K562 (cell line): ENCODE data around the gene SNX15. TPM values are rescaled to one million over a fixed set of nuclear protein-coding genes. Genes with fewer than 3 reads are reported as not detected.

ENCODE experiments used
- ASH1L ChIP-seq: fragments of 450-650 bp; IDR thresholded peaks from 2 replicates; pipeline ENCODE4 v1.6.1; 2018; ENCODE audit warnings: borderline replicate concordance, mild to moderate bottlenecking, low read depth; ENCODE audit not compliant: partially characterized antibody
- CBFB ChIP-seq: sonication (generic); formaldehyde crosslinking; IDR thresholded peaks from 2 replicates; pipeline ENCODE4 v1.4.0; 2020; ENCODE audit warnings: mild to moderate bottlenecking, missing genetic modification reagents
- CC2D1A ChIP-seq: fragments of 450-650 bp; IDR thresholded peaks from 2 replicates; pipeline ENCODE4 v1.6.1; 2017; ENCODE audit warnings: mild to moderate bottlenecking
- COPS2 ChIP-seq: fragments of 450-650 bp; conservative IDR thresholded peaks from 2 replicates; pipeline ENCODE4 v1.6.1; 2016; ENCODE audit warnings: mild to moderate bottlenecking, moderate library complexity
- CREM ChIP-seq: IDR thresholded peaks from 2 replicates; pipeline ENCODE4 v1.6.1; 2014; ENCODE audit warnings: antibody characterized with exemption, low read depth
- DIDO1 ChIP-seq: fragments of 450-650 bp; IDR thresholded peaks from 2 replicates; pipeline ENCODE4 v1.6.1; 2016; ENCODE audit warnings: low read depth, missing biosample characterization, missing genetic modification characterization
- E2F5 ChIP-seq: sonication (generic); formaldehyde crosslinking; IDR thresholded peaks from 2 replicates; pipeline ENCODE4 v1.8.0; 2022; ENCODE audit warnings: mild to moderate bottlenecking, missing genetic modification reagents
- EGR1 ChIP-seq: fragments of 450-650 bp; conservative IDR thresholded peaks from 2 replicates; pipeline ENCODE4 v1.6.1; 2017; ENCODE audit warnings: mild to moderate bottlenecking
- HCFC1 ChIP-seq: IDR thresholded peaks from 2 replicates; pipeline ENCODE4 v1.6.1; 2012; ENCODE audit warnings: low read depth, low read length, improper control_type of control experiment
- HNRNPLL ChIP-seq: fragments of 200-400 bp; formaldehyde crosslinking; IDR thresholded peaks from 2 replicates; pipeline ENCODE4 v1.6.1; 2017; ENCODE audit warnings: low read length, low read depth, mild to moderate bottlenecking; ENCODE audit not compliant: poor library complexity, severe bottlenecking
- ID3 ChIP-seq, 2 experiments: fragments of 250-450 bp in 1 of 2; fragments of 450-650 bp in 1 of 2; sonication (Bioruptor Pico) in 1 of 2; IDR thresholded peaks; 2 replicates each; pipeline versions ENCODE4 v1.6.1 to v1.8.0; 2016 to 2021; ENCODE audit warnings: mild to moderate bottlenecking in 2 of 2, moderate library complexity in 2 of 2, missing compliant biosample characterization in 1 of 2, missing genetic modification characterization in 1 of 2
- MTA3 ChIP-seq: fragments of 450-650 bp; formaldehyde crosslinking; IDR thresholded peaks from 2 replicates; pipeline ENCODE4 v1.6.1; 2017; ENCODE audit warnings: mild to moderate bottlenecking, borderline replicate concordance
- NBN ChIP-seq: fragments of 450-650 bp; IDR thresholded peaks from 2 replicates; pipeline ENCODE4 v1.6.1; 2016; ENCODE audit warnings: low read depth, mild to moderate bottlenecking
- NCOA6 ChIP-seq: fragments of 450-650 bp; IDR thresholded peaks from 2 replicates; pipeline ENCODE4 v1.6.1; 2017; ENCODE audit warnings: mild to moderate bottlenecking
- POLR3A ChIP-seq: IDR thresholded peaks from 2 replicates; pipeline ENCODE4 v1.6.1; 2011; ENCODE audit warnings: borderline replicate concordance, mild to moderate bottlenecking, moderate library complexity; ENCODE audit not compliant: insufficient read length, insufficient read depth; ENCODE audit errors: extremely low read depth
- RAD21 ChIP-seq, 2 experiments: fragments of 250-450 bp in 1 of 2; fragments of 450-650 bp in 1 of 2; sonication (Bioruptor Pico) in 1 of 2; formaldehyde crosslinking in 1 of 2; IDR thresholded peaks in 1 of 2; conservative IDR thresholded peaks in 1 of 2; 2 replicates each; pipeline versions ENCODE4 v1.4.0 to v1.8.0; 2020 to 2022; ENCODE audit warnings: mild to moderate bottlenecking in 2 of 2, moderate library complexity in 1 of 2
- SAFB ChIP-seq: fragments of 200-400 bp; formaldehyde crosslinking; IDR thresholded peaks from 2 replicates; pipeline ENCODE4 v1.6.1; 2017; ENCODE audit warnings: low read depth, low read length, borderline replicate concordance
- UBTF ChIP-seq, 2 experiments: IDR thresholded peaks; 2 replicates each; pipeline ENCODE4 v1.6.1; 2012; ENCODE audit warnings: improper control_type of control experiment in 2 of 2, low read depth in 2 of 2, low read length in 2 of 2, borderline replicate concordance in 1 of 2
- ZNF639 ChIP-seq, 2 experiments: fragments of 200-800 bp in 1 of 2; sonication (Bioruptor generic) in 1 of 2; sonication (generic) in 1 of 2; formaldehyde crosslinking in 1 of 2; IDR thresholded peaks in 1 of 2; conservative IDR thresholded peaks in 1 of 2; 2 replicates each; pipeline versions ENCODE4 v1.5.0 to v1.6.1; 2016 to 2020; ENCODE audit warnings: missing compliant biosample characterization in 1 of 2, missing genetic modification characterization in 1 of 2, missing genetic modification reagents in 1 of 2
- polyA plus RNA-seq, 8 experiments: library from polyadenylated mRNA; depleted of rRNA in 4 of 8; stranded (reverse) in 5 of 8; unstranded in 3 of 8; fragments of >200 nt; fragmentation: Nextera tagmentation in 2 of 8; fragmentation: Illumina TruSeq in 1 of 8; extraction: Ambion mirVana in 2 of 8; extraction: Trizol in 1 of 8; gene quantifications; 2 replicates each; pipeline versions ENCODE4 v1.2.1 to v1.2.3, GENCODE V29; 2011 to 2014; ENCODE audit warnings: inconsistent platforms in 1 of 8, missing spikeins in 1 of 8
- total RNA-seq, 7 experiments: library from RNA; depleted of rRNA in 6 of 7; stranded (reverse); fragments of >200 nt in 6 of 7; fragmentation: Illumina TruSeq in 2 of 7; extraction: Trizol in 2 of 7; gene quantifications; 2 replicates each; pipeline versions ENCODE4 v1.2.1 to v1.2.3, GENCODE V29; 2011 to 2021; ENCODE audit warnings: low replicate concordance in 1 of 7

Gene SNX15
- total and polyA plus RNA-seq, 9 of the 15 experiments (the other 6 are each of a cell fraction or from before 2014, with no cell fraction given): 1.8 to 27.8 (median 15.2) TPM

- TF ChIP-seq ID3 (CRISPR knock-in tag; IDR thresholded peaks at IDR 0.05): no peak
- 0 out of 2 replicates have a peak, but pooled peaks have one; percentile 64 for TF ChIP-seq ID3 (tag; IDR thresholded peaks at IDR 0.05)
- TF ChIP-seq SAFB: peak; percentile 68
- TF ChIP-seq UBTF (IDR thresholded peaks at IDR 0.05; ENCODE audit: borderline replicate concordance in 1 of 2, low read depth in 2 of 2, low read length in 2 of 2): peak in 1 of 2 experiments; percentile 70; a peak in 1 of 4 replicates
- TF ChIP-seq CREM: peak; percentile 63
- TF ChIP-seq COPS2: no peak
- TF ChIP-seq ZNF639 (CRISPR knock-in tag; conservative IDR thresholded peaks at IDR 0.05 in 1 of 2, IDR thresholded peaks at IDR 0.05 in 1 of 2): peak in 1 of 2 experiments; percentile 75; a peak in 2 of 4 replicates
- 0 out of 2 replicates have a peak, but pooled peaks have one; percentile 17 for TF ChIP-seq NBN
- no peak for TF ChIP-seq CBFB (CRISPR knock-in tag)
- no peak for TF ChIP-seq CC2D1A
- TF ChIP-seq HNRNPLL: peak; percentile 41
- TF ChIP-seq NCOA6: peak; percentile 87
- TF ChIP-seq MTA3: peak; percentile 64; the same call in 1 of the 2 replicates
- TF ChIP-seq RAD21 (CRISPR knock-in tag; conservative IDR thresholded peaks at IDR 0.05 in 1 of 2, IDR thresholded peaks at IDR 0.05 in 1 of 2): peak in 1 of 2 experiments; percentile 34; a peak in 2 of 4 replicates
- TF ChIP-seq HCFC1: no peak; the same call in none of the 2 replicates
- peak; percentile 64 for TF ChIP-seq DIDO1
- TF ChIP-seq POLR3A: no peak
- peak; percentile 96 for TF ChIP-seq E2F5
- peak; percentile 92 for TF ChIP-seq EGR1
- peak; percentile 50 for TF ChIP-seq ASH1L
Measured at GRCh38 chr11:65013888-65014725, 13.1 kb upstream of the SNX15 start, which contains the start of gene ARL2 (continued).
